DOHH2 (cell line): Measurements from ENCODE around the gene SMARCA2.

ENCODE experiments used
- CTCF ChIP-seq: fragments of 200-600 bp; sonication (generic); IDR thresholded peaks from one replicate; pipeline ENCODE4 v1.5.1; 2014; ENCODE audit warnings: antibody characterized with exemption, mild to moderate bottlenecking, low read depth, low read length; ENCODE audit not compliant: poor library complexity, severe bottlenecking
- EZH2phosphoT487 ChIP-seq: fragments of 200-600 bp; sonication (generic); IDR thresholded peaks from 2 replicates; pipeline ENCODE4 v1.6.1; 2017; ENCODE audit warnings: borderline replicate concordance, mild to moderate bottlenecking, antibody characterized with exemption, low read length, moderate library complexity, mixed read lengths

DNA sequence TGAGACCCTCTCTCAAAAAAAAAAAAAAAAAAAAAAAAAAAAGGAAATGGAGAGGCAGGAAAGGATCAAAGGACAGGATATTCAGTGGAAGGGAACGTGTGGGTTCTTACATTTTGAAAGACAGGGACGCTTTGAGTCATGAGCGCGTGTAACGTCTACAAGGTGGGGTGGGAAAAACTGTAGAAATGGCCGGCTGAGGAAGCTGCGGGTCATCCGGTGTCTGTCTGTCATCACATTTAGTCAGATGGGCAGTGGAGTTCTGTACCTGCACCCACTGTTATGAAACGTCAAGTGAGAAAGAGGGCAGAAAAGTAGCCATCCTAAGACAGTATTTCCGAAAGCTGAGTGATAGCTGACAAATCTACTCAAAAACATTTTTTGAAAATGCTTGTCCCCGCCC lies 159.8 kb downstream of the SMARCA2 start:
- TF ChIP-seq CTCF (no peak), EZH2phosphoT487 (no peak)
